DOHH2 (cell line): ENCODE results near the gene BRK1.

Source experiments
- CTCF ChIP-seq: fragments of 200-600 bp; sonication (generic); IDR thresholded peaks from one replicate; pipeline ENCODE4 v1.5.1; 2014; ENCODE audit warnings: antibody characterized with exemption, mild to moderate bottlenecking, low read depth, low read length; ENCODE audit not compliant: poor library complexity, severe bottlenecking
- EZH2phosphoT487 ChIP-seq: fragments of 200-600 bp; sonication (generic); IDR thresholded peaks from 2 replicates; pipeline ENCODE4 v1.6.1; 2017; ENCODE audit warnings: borderline replicate concordance, mild to moderate bottlenecking, antibody characterized with exemption, low read length, moderate library complexity, mixed read lengths

- TF ChIP-seq EZH2phosphoT487 (no peak), CTCF (no peak)
These were observed 39.6 kb downstream of the BRK1 start for GRCh38 chr3:10155123-10155472.
